Left renal cortex interstitium (tissue), 4 donors: ENCODE results near the gene DNAI4. TPM values are rescaled to one million over a fixed set of nuclear protein-coding genes. Genes with fewer than 3 reads are reported as not detected.
"Not testable (repeated sequence)": the region's sequence is repeated elsewhere in the genome, so short reads cannot be mapped to it uniquely, and the experiment has no call there.

ENCODE experiments used
- DNase-seq, 4 donors: peaks; one replicate each; pipeline ENCODE4 v3.0.0-alpha.2; 2013; ENCODE audit warnings: low read depth in 4 of 4, low spot score in 2 of 4, missing footprints in 1 of 4
- polyA plus RNA-seq, 4 donors: library from polyadenylated mRNA; unstranded; fragments of 120-200 nt; gene quantifications; one replicate each; pipeline ENCODE4 v1.2.1, GENCODE V29; 2013; ENCODE audit not compliant: insufficient read length in 4 of 4

Gene DNAI4, protein sequence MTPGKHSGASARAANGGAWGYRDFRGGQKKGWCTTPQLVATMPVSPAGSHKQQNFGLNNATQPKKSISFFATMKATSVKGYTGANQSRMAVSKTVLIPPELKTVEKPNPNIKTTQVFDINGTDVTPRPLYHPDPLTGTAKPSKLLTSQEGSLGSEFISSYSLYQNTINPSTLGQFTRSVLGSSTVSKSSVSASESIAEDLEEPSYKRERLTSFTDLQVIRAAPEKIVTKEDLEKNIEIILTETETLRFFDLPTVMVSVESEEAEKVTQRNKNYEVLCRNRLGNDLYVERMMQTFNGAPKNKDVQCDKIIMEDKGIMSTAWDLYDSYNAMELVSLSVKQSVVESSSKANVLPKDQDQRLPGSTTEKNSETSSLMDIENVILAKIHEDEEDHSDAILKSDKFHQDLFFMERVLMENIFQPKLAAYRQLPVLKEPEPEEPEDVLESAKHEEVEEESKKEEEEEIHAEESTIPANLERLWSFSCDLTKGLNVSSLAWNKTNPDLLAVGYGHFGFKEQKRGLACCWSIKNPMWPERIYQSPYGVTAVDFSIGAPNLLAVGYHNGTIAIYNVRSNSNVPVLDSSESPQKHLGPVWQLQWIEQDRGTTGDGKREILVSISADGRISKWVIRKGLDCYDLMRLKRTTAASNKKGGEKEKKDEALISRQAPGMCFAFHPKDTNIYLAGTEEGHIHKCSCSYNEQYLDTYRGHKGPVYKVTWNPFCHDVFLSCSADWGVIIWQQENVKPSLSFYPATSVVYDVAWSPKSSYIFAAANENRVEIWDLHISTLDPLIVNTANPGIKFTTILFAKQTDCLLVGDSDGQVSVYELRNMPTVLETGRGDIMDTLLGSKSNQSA
- 10 to 100 TPM; 10.7 to 18.0 (median 15.9) TPM for polyA plus RNA-seq

- DNase-seq, result peak; percentile 96 to 99 (median 97)
These were observed at the start of gene DNAI4, which contains the start of gene MIER1 for GRCh38 chr1:66924756-66925557. Gene DNAI4 (minus strand): TSS chr1:66924856. CDS start chr1:66924831, 25 bp downstream. Gene MIER1 (plus strand): TSS chr1:66924990. CDS start chr1:66925029, 39 bp downstream.

- DNase-seq, result no peak
These were observed 43.9 kb upstream of the DNAI4 start for GRCh38 chr1:66968574-66968973.

DNA sequence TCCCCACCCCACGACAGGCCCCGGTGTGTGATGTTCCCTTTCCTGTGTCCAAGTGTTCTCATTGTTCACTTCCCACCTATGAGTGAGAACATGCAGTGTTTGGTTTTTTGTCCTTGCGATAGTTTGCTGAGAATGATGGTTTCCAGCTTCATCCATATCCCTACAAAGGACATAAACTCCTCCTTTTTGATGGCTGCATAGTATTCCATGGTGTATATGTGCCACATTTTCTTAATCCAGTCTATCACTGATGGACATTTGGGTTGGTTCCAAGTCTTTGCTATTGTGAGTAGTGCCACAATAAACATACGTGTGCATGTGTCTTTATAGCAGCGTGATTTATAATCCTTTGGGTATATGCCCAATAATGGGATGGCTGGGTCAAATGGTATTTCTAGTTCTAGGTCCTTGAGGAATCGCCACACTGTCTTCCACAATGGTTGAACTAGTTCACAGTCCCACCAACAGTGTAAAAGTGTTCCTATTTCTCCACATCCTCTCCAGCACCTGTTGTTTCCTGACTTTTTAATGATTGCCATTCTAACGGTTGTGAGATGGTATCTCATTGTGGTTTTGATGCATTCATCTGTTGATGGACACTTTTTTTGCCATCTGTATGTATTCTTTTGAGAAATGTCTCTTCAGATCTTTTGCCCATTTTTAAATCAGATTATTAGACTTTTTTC, 41.7 kb upstream of the DNAI4 start:
- not testable (repeated sequence) for DNase-seq

GRCh38 chr1:66957938-66958337, 33.3 kb upstream of the DNAI4 start:
- no peak for DNase-seq

GRCh38 chr1:66954208-66954607, 29.6 kb upstream of the DNAI4 start:
- no peak for DNase-seq

DNA sequence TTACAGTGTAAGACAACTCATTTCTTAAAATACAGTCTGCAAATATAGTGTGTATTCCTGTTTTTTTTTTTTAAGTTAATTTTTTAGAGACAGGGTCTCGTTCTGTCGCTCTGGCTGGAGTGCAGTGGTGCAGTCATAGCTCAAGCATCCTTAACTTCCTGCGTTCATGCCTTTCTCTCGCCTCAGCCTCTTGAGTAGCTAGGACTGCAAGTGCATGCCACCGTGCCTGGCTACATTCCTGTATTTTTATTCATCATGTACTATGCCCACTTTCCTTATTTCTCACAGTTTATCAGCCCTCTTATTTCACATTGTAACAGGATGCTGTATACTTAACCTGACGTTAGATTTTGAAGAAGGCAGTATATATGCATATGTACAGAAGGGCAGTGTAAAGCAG, 26.9 kb upstream of the DNAI4 start:
- DNase-seq, result no peak

GRCh38 chr1:66947267-66947666, 22.6 kb upstream of the DNAI4 start:
- DNase-seq, result no peak

- DNase-seq, result no peak
These were observed 20.7 kb upstream of the DNAI4 start for GRCh38 chr1:66945316-66945715.

DNA sequence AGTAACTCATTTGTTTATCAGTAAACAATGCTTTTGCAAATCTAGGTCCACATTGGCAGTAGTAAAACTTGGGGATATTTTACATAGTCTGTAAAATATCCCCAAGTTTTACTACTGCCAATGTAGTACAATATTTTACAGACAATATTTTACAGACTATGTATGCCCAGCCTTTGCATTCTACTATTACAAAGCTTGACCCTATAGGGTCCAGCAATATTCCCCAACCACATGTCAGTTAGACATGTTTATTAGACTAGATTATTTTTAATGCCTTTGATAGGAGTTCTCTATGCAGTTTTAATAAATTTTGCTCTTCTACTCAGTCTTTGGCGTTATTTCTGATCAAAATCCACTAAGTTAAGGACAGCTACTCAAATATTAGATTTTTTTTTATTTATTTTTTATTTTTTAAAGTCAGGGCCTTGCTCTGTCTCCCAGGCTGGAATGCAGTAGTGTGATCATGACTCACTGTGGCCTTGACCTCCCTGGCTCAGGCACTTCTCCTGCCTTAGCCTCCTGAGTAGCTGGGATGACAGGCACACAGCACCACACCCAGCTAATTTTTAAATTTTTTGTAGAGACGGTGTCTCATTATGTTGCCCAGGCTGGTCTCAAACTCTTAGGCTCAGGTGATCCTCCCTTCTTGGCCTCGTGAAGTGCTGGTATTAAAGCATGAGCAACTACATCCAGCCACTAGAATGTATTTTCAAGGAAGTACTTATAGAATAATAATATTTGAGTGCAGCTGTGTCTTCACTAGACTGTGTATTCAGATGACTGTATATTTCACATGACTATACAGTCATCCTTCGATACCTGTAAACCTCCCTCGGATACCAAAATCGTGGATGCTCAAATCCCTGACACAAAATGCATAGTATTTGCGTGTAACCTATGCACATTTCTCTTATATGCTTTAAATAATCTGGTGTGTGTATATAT, 19.9 kb upstream of the DNAI4 start:
- no peak for DNase-seq

DNA sequence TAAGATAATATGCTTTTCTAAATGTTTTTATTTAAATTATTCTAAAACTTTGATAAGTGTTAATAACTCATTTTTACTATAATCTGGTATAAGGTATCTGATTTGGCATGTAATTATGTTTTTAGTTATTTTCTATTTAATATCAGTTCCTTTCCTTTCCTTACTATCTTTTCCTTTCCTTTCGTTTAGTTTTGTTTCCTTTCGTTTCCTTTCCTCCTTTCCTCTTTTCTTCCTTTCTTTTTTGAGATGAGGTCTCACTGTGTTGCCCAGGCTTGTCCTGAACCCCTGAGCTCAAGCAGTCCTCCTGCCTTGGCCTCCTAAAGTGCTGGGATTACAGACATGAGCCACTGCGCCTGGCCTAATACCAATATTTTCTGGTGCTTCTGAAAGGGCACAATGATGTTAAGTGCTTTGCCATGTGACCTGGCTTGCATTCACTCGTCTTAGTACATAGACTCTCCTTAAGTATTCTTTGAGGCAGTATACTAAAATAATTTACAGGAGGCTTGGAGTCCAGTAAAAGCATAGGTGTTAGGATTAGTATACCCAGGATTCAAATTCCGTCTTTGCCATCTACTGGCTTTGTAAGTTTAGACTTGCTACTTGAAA, 18.8 kb upstream of the DNAI4 start:
- no peak for DNase-seq

GRCh38 chr1:66940981-66941380, 16.3 kb upstream of the DNAI4 start:
- DNase-seq, result no peak

DNA sequence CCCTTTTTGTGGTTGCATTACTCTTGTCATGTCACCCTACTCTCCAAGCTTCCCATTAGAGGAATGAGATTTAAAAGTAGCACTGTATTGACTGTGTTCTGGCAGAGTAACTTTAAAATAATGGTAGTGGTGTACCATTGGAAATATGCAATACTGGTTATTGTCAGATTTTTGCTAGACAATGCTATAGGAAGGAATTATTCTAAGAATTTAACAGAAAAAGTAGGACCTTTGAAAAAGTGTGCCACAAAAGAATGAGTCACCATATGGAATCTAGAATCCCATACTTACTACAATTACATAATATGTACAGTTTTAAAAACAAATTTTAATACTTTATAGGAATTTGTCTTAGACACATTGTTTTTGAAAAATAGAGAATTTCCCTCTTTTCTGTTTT, 14.0 kb upstream of the DNAI4 start:
- DNase-seq, result no peak

DNA sequence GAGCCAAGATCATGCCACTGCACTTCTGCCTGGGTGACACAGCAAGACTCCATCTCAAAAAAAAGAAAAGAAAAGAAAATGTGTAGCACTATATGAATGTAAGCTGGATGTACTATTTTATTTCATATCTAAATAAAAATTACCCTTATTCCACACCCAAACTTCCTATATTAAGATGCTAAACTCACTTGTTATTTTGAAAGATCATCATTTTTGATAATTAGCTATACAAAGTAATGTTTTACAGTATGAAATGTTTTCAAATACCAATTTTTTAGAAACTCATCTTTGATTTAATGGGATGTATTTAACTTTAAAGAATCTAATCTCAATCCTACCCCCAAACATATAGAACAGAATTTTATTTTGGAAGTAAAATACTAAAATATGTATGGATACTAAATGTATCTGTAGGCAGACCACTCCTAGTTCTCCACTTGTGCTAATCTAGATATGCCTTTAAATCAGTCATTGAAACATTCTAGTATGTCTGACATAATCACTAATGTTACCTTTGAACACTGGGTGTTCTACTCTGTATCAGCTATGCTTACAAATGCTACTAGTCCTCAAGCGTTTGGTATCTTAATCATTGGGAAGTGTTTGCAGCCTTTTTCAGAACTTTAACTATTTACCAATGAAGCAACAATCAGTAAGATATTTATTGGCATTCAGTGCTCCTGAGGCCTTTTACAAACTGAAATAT, 13.0 kb upstream of the DNAI4 start:
- no peak for DNase-seq

DNA sequence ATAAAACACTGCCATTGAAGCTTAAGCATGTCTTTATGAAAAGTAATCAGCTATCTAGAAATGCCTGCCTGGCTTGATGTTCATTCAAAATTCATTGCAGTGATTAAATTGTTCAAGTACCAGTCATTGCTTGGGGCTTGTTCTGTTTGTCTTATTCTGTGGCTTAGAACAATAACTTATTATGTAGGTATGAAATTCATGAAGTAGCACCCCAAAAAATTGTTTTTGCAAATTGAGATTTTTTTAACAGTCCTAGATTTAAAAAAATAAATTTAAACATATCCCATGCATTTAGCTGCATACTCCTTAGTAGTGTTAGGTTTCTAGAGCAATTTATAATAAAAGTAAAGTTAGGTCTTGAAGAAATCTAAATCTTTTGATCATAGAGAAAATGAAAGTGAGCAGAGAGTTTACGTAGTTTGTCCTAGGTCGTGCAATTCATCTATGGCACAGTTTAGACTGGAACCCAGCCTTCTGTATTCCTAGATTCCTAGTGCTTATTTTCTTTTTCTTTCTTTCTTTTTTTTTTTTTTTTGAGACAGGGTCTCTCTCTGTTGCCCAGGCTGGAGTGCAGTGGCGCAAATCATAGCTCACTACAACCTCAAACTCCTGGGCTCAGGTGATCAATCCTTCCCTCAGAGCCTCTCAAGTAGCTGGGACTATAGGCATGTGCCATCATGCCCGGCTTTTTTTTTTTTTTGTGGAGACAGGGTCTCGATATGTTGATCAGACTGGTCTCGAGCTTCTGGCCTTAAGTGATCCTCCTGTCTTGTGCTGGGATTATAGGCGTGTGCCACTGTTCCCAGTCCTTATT, 9.4 kb upstream of the DNAI4 start:
- DNase-seq, result no peak

DNA sequence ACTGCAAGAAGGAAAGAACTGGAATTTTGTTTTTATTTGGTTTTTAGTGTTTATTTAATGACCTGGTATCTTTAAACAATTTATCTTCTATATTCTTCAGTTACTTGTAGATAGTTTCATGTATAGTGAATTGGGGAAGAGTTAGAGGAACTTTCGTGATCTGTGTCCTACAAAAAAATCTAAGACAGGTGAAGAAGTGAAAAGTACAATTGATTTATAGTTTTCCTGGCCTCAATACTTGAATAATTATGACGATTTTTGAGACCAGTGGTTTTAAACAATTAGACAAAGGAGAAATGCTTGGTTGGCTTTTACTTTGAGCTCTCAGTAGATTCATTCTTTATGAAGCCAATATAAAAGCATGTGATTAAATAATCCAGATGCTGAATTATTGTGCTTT, 7.6 kb upstream of the DNAI4 start:
- no peak for DNase-seq

DNA sequence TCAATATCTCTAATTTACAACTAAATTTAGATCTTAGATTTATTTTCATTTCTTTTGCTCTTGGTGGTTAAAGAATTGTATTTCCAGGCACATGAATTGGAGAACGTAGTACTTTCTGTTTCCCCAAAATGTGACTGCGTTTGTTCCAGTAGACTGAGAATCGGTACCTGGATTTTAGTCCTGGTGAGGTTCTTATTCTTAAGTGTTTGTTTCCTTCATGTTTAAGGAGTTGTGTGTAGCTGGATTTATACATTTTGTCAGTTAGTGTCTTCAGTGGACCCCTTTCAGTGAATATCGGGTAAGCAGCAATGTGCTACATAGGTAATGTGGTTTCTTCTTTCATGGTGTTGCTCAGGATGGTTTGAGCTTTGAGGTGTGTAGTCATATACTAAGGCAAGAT, 6.9 kb upstream of the DNAI4 start:
- no peak for DNase-seq

GRCh38 chr1:66930823-66931174, 6.1 kb upstream of the DNAI4 start:
- DNase-seq, result no peak
